GM12878 (cell line): ENCODE measurements around the gene MAPKAPK2. TPM values are rescaled to one million over a fixed set of nuclear protein-coding genes. Genes with fewer than 3 reads are reported as not detected.

Experiments
- ASH2L ChIP-seq: fragments of 300-600, 200-600 bp; sonication (generic); IDR thresholded peaks from 2 replicates; pipeline ENCODE4 v1.6.1; 2017; ENCODE audit warnings: low read depth, mild to moderate bottlenecking, borderline replicate concordance
- ATF2 ChIP-seq: IDR thresholded peaks from 2 replicates; pipeline ENCODE4 v1.6.1; 2012; ENCODE audit warnings: low read length, inconsistent platforms
- BACH1 ChIP-seq: fragments of 450-650 bp; IDR thresholded peaks from 2 replicates; pipeline ENCODE4 v1.6.1; 2017; ENCODE audit warnings: mild to moderate bottlenecking, borderline replicate concordance
- CBX3 ChIP-seq: fragments of 200-600 bp; sonication (generic); IDR thresholded peaks from 2 replicates; pipeline ENCODE4 v1.6.1; 2016; ENCODE audit warnings: low read depth, borderline replicate concordance
- CUX1 ChIP-seq: IDR thresholded peaks from 2 replicates; pipeline ENCODE4 v1.6.1; 2012; ENCODE audit warnings: improper control_type of control experiment, low read depth, low read length; ENCODE audit not compliant: insufficient replicate concordance
- EP300 ChIP-seq, 2 experiments: fragments of 150-350 bp in 1 of 2; IDR thresholded peaks; 2 replicates each; pipeline ENCODE4 v1.6.1; 2011 to 2012; ENCODE audit warnings: low read depth in 2 of 2, low read length in 2 of 2, borderline replicate concordance in 1 of 2, improper control_type of control experiment in 1 of 2, inconsistent platforms in 1 of 2; ENCODE audit not compliant: control insufficient read depth in 1 of 2
- HDAC2 ChIP-seq: fragments of 200-600 bp; sonication (generic); IDR thresholded peaks from 2 replicates; pipeline ENCODE4 v1.6.1; 2017
- IKZF1 ChIP-seq: fragments of 450-650 bp; conservative IDR thresholded peaks from 2 replicates; pipeline ENCODE4 v1.6.1; 2017; ENCODE audit warnings: antibody characterized with exemption, mild to moderate bottlenecking
- IKZF2 ChIP-seq, 2 experiments: fragments of 450-650 bp; IDR thresholded peaks; 2 replicates each; pipeline ENCODE4 v1.6.1; 2017; ENCODE audit warnings: mild to moderate bottlenecking in 2 of 2, moderate library complexity in 2 of 2
- IRF4 ChIP-seq: IDR thresholded peaks from 2 replicates; pipeline ENCODE4 v1.6.1; 2011; ENCODE audit warnings: low read depth, low read length
- JUND ChIP-seq: IDR thresholded peaks from 2 replicates; pipeline ENCODE4 v1.6.1; 2012; ENCODE audit warnings: low read depth, mild to moderate bottlenecking, low read length, improper control_type of control experiment, moderate library complexity
- MYC ChIP-seq: IDR thresholded peaks from 2 replicates; pipeline ENCODE4 v1.6.1; 2011; ENCODE audit warnings: mild to moderate bottlenecking, low read length, moderate library complexity, inconsistent platforms; ENCODE audit not compliant: insufficient read depth, insufficient replicate concordance, insufficient read length, severe bottlenecking
- NFYB ChIP-seq: IDR thresholded peaks from 2 replicates; pipeline ENCODE4 v1.6.1; 2011; ENCODE audit warnings: low read depth, mild to moderate bottlenecking, low read length, improper control_type of control experiment, moderate library complexity; ENCODE audit not compliant: insufficient read depth
- RFX5 ChIP-seq: IDR thresholded peaks from 2 replicates; pipeline ENCODE4 v1.6.1; 2011; ENCODE audit warnings: low read depth, low read length, improper control_type of control experiment
- SREBF1 ChIP-seq: IDR thresholded peaks from 2 replicates; pipeline ENCODE4 v1.6.1; 2012; ENCODE audit warnings: mild to moderate bottlenecking, low read length
- STAT1 ChIP-seq: fragments of 450-650 bp; conservative IDR thresholded peaks from 2 replicates; pipeline ENCODE4 v1.6.1; 2014; ENCODE audit warnings: antibody characterized with exemption, mild to moderate bottlenecking
- USF1 ChIP-seq: IDR thresholded peaks from 2 replicates; pipeline ENCODE4 v1.6.1; 2011; ENCODE audit warnings: borderline replicate concordance, low read depth, mild to moderate bottlenecking, moderate library complexity, mixed read lengths, low read length; ENCODE audit not compliant: insufficient read depth; ENCODE audit errors: extremely low read length
- USF2 ChIP-seq: IDR thresholded peaks from 2 replicates; pipeline ENCODE4 v1.6.1; 2011; ENCODE audit warnings: low read depth, low read length, improper control_type of control experiment, borderline replicate concordance
- WRNIP1 ChIP-seq: IDR thresholded peaks from 2 replicates; pipeline ENCODE4 v1.6.1; 2011; ENCODE audit warnings: low read depth, low read length, improper control_type of control experiment, borderline replicate concordance
- ZNF24 ChIP-seq: fragments of 450-650 bp; IDR thresholded peaks from 2 replicates; pipeline ENCODE4 v1.6.1; 2017; ENCODE audit warnings: antibody characterized with exemption, mild to moderate bottlenecking
- polyA plus RNA-seq, 11 experiments: library from polyadenylated mRNA; depleted of rRNA in 4 of 11; unstranded in 6 of 11; stranded (reverse) in 5 of 11; fragments of >200 nt; fragmentation: Nextera tagmentation in 4 of 11; fragmentation: Illumina TruSeq in 1 of 11; extraction: Ambion mirVana in 4 of 11; extraction: Trizol in 1 of 11; gene quantifications; 1 replicate in 1 of 11; 2 replicates in 10 of 11; pipeline versions ENCODE4 v1.2.1 to v1.2.3, GENCODE V29; 2011 to 2016; ENCODE audit warnings: inconsistent platforms in 2 of 11, missing spikeins in 2 of 11, low read depth in 1 of 11
- total RNA-seq, 4 experiments: library from RNA; depleted of rRNA in 3 of 4; stranded (reverse); fragments of >200 nt in 3 of 4; fragmentation: Illumina TruSeq in 1 of 4; extraction: Trizol in 1 of 4; gene quantifications; 2 replicates each; pipeline versions ENCODE4 v1.2.1 to v1.2.3, GENCODE V29; 2013 to 2021

MAPKAPK2 gene
- total and polyA plus RNA-seq, 10 of the 15 experiments (the other 5 are each of a cell fraction or from before 2014, with no cell fraction given) = 0.72 to 92.2 (median 49.3) TPM

GRCh38 chr1:206744683-206745082 is 60.0 kb downstream of the MAPKAPK2 start (continued):
- TF ChIP-seq MYC (no peak), USF2 (no peak), CBX3 (no peak), USF1 (peak; percentile 41), STAT1 (no peak), RFX5 (no peak), IKZF1 (peak; percentile 42; the same call in 1 of the 2 replicates), SREBF1 (no peak), ASH2L (no peak), HDAC2 (no peak), IRF4 (0 out of 2 replicates have a peak, but pooled peaks have one; percentile 11), EP300 (IDR thresholded peaks at IDR 0.05; ENCODE audit: borderline replicate concordance in 1 of 2, control insufficient read depth in 1 of 2, low read depth in 2 of 2, low read length in 2 of 2) (no peak), CUX1 (no peak), NFYB (no peak), ATF2 (no peak), IKZF2 (IDR thresholded peaks at IDR 0.05) (peak in 1 of 2 experiments; percentile 27; a peak in 1 of 4 replicates), ZNF24 (no peak), BACH1 (no peak), WRNIP1 (no peak), JUND (no peak)
